Left lung (tissue), 10 donors: ENCODE data around the gene LGALS1. TPM values are rescaled to one million over a fixed set of nuclear protein-coding genes. Genes with fewer than 3 reads are reported as not detected.
A peak's percentile ranks its signal among the peaks of the same experiment; 100 is the strongest.
"Not testable (repeated sequence)": the region's sequence is repeated elsewhere in the genome, so short reads cannot be mapped to it uniquely, and the experiment has no call there.

ENCODE experiments used
- ATAC-seq: fragments of 200-7000 bp; cut with Tn5 transposase; one replicate; pipeline ENCODE4 v1.9.1; 2020; ENCODE audit warnings: moderate library complexity
- DNase-seq, 4 donors: peaks; one replicate each; pipeline ENCODE4 v3.0.0-alpha.2; 2013 to 2020
- H3K27ac ChIP-seq, 2 donors: fragments of 200-600 bp; sonication (generic) in 1 of 2; one replicate each; pipeline versions ENCODE4 v1.5.0 to v1.8.0; 2020 to 2021
- H3K27me3 ChIP-seq, 2 donors: fragments of 200-600 bp; sonication (generic) in 1 of 2; one replicate each; pipeline versions ENCODE4 v1.5.0 to v1.8.0; 2020 to 2021
- H3K36me3 ChIP-seq, 2 donors: fragments of 200-600 bp; sonication (generic) in 1 of 2; one replicate each; pipeline versions ENCODE4 v1.5.0 to v1.8.0; 2020 to 2021
- H3K4me1 ChIP-seq, 2 donors: fragments of 200-600 bp; one replicate each; pipeline ENCODE4 v1.8.0; 2021
- H3K4me3 ChIP-seq, 2 donors: fragments of 200-600 bp; sonication (generic) in 1 of 2; one replicate each; pipeline versions ENCODE4 v1.5.0 to v1.8.0; 2020 to 2021; ENCODE audit warnings: mild to moderate bottlenecking in 1 of 2
- H3K9me3 ChIP-seq, 2 donors: fragments of 200-600 bp; sonication (generic) in 1 of 2; one replicate each; pipeline versions ENCODE4 v1.5.0 to v1.8.0; 2020 to 2021
- intact Hi-C, 2 donors: fragments of 100-400 bp; cut with DNase I; formaldehyde crosslinking; loops; one replicate each; pipeline versions ENCODE4 v1.11.2 to v1.14.2; 2022
- polyA plus RNA-seq, 6 donors: library from polyadenylated mRNA; unstranded; fragments of 120-200 nt; gene quantifications; one replicate each; pipeline ENCODE4 v1.2.1, GENCODE V29; 2013; ENCODE audit not compliant: insufficient read length in 6 of 6
- total RNA-seq, 2 donors: library from RNA; stranded (reverse); fragmentation: NEBNext Ultra II Directional; extraction: Animal tissue kit (Norgen Biotek cat#: 25700); gene quantifications; one replicate each; pipeline ENCODE4 v1.2.1, GENCODE V29; 2021
- TF ChIP-seq, protein P1 (sequence below), 2 donors: fragments of 200-600 bp; sonication (generic) in 1 of 2; IDR thresholded peaks; one replicate each; pipeline versions ENCODE4 v1.5.0 to v1.8.0; 2021; ENCODE audit warnings: antibody characterized with exemption in 2 of 2
- donor health status: DM: no; HTN: yes; CAD: no.
- donor health status: DM: no; HTN: no; CAD: no.

LGALS1 gene
- total and polyA plus RNA-seq, 8 donors, result 575 to 923 (median 750) TPM

DNA sequence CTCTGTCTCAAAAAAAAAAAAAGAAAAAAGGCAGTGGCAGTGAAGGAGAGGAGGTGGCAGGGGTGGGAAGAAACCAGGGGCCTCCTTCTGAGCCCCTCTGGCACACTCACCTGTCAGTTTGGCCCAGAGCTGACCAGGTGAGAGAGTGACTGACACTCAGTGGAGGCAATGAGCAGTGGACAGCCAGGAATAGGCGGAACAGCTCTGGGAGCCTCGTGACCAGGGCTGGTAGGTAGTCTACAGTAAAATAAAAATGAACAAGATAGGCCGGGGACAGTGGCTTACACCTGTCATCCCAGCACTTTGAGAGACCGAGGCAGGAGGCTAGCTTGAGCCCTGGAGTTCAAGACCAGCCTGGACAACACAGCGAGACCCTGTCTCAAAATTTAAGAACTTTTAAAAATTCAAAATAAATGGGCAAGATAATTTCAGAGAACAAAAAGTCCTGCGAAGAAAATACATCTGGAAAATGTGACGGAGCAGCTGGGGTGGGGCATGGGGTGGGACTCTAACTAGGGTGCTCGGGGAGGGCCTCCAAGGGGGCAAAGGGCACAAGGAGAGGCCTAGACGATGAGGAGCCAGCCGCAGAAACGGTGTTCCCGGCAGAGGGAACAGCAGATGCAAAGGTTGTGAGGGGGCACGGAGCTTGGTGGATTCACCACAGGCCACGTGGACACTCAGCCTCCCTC lies 20.7 kb upstream of the LGALS1 start:
- Histone ChIP-seq H3K27me3 (no peaks in the 10 kb centered on the region), H3K9me3 (no peaks in the 10 kb centered on the region), H3K4me3 (no peak overlapping the region), H3K4me1 (peaks cover 4 to 12% of the 10 kb centered on the region in 2 donors), H3K36me3 (peaks cover 0 to 53% of the 10 kb centered on the region in 2 donors), H3K27ac (no peak overlapping the region)
- ATAC-seq (no peak), DNase-seq (no peak)
- intact Hi-C loops, result no loop called here
- TF ChIP-seq, protein P1, sequence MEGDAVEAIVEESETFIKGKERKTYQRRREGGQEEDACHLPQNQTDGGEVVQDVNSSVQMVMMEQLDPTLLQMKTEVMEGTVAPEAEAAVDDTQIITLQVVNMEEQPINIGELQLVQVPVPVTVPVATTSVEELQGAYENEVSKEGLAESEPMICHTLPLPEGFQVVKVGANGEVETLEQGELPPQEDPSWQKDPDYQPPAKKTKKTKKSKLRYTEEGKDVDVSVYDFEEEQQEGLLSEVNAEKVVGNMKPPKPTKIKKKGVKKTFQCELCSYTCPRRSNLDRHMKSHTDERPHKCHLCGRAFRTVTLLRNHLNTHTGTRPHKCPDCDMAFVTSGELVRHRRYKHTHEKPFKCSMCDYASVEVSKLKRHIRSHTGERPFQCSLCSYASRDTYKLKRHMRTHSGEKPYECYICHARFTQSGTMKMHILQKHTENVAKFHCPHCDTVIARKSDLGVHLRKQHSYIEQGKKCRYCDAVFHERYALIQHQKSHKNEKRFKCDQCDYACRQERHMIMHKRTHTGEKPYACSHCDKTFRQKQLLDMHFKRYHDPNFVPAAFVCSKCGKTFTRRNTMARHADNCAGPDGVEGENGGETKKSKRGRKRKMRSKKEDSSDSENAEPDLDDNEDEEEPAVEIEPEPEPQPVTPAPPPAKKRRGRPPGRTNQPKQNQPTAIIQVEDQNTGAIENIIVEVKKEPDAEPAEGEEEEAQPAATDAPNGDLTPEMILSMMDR (IDR thresholded peaks at IDR 0.05), result no peak

- intact Hi-C loops, result no loop called here
- no peak overlapping the region for H3K27ac ChIP-seq
- TF ChIP-seq, protein P1 (IDR thresholded peaks at IDR 0.05), result no peak
- no peak for DNase-seq
- H3K36me3 ChIP-seq, result peaks cover 0 to 48% of the 10 kb centered on the region in 2 donors
- H3K27me3 ChIP-seq, result no peaks in the 10 kb centered on the region
- H3K4me1 ChIP-seq, result peaks cover 9 to 17% of the 10 kb centered on the region in 2 donors
- H3K4me3 ChIP-seq, result no peak overlapping the region
- no peak for ATAC-seq
- no peaks in the 10 kb centered on the region for H3K9me3 ChIP-seq
Observed at GRCh38 chr22:37655252-37655563, 20.2 kb upstream of the LGALS1 start.

DNA sequence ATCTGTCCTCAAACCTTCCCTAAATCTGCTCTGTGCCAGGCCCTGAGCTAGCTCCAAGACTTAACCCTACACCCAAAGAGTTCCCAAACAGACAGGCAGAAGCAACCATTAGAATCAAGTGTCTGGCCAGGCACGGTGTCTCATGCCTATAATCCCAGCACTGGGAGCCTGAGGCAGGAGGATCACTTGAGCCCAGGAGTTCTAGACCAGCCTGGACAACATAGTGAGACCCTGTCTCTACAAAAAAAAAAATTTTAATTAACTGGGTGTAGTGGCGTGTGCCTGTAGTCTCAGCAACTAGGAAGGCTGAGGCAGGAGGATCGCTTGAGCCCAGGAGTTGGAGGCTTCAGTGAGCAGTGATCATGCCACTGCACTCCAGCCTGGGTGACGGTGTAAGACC lies 18.9 kb upstream of the LGALS1 start:
- H3K4me3 ChIP-seq, H3K27me3 ChIP-seq, intact Hi-C loops, H3K27ac ChIP-seq, ATAC-seq, DNase-seq, H3K9me3 ChIP-seq: not testable (repeated sequence)
- H3K4me1 ChIP-seq, result peaks cover 13 to 31% of the 10 kb centered on the region in 2 donors
- peaks cover 0 to 34% of the 10 kb centered on the region in 2 donors for H3K36me3 ChIP-seq

DNA sequence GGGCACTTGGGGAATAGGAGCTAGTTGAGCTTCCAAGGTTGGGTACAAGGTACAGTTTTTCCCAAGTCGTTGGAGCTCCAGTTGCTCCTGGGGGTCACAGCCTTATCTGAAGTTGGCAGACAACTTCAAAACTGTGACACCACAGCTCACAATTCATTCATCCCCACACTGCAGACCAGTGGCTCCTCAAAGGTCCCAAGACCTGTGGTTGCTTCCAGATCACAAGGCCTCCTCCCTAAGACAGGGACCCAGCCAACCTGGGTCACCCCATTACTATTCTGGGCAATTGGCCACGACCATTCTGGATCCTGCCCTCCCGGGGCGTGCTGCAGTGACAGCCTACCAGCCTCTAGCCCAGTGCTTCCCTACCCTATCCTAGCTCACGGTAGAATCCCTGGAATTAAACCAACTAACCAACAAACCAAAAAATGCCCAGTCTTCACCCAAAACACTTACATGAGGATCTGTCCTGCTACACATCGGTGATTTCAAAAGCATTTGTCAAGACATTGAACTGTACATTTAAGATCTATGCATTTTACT lies 17.8 kb upstream of the LGALS1 start:
- Histone ChIP-seq H3K4me3 (peak overlapping the region; percentile 23 to 49), H3K27ac (peak overlapping the region; percentile 61 to 81), H3K27me3 (no peaks in the 10 kb centered on the region), H3K9me3 (no peaks in the 10 kb centered on the region), H3K4me1 (peaks cover 13 to 41% of the 10 kb centered on the region in 2 donors), H3K36me3 (peaks cover 0 to 24% of the 10 kb centered on the region in 2 donors)
- TF ChIP-seq, protein P1 (IDR thresholded peaks at IDR 0.05), result no peak
- no peak for ATAC-seq
- no peak for DNase-seq
- intact Hi-C loops, result no loop called here

- Histone ChIP-seq H3K4me1 (peaks cover 13 to 41% of the 10 kb centered on the region in 2 donors), H3K4me3 (peak within 1 kb of the TSS; percentile 31 to 49), H3K27ac (peak within 1 kb of the TSS; percentile 61 to 81), H3K9me3 (no peaks in the 10 kb centered on the region), H3K36me3 (peaks cover 0 to 16% of the 10 kb centered on the region in 2 donors), H3K27me3 (no peaks in the 10 kb centered on the region)
- intact Hi-C loops, result no loop called here
- DNase-seq (peak; percentile 98 to 100 (median 99)), ATAC-seq (peak; percentile 98)
- TF ChIP-seq, protein P1 (IDR thresholded peaks at IDR 0.05), result no peak
Observed at GRCh38 chr22:37658133-37659065, 17.0 kb upstream of the LGALS1 start, which contains the start of gene PDXP. Gene PDXP, plus strand, starts transcription at chr22:37658723. Its CDS starts 60 bp downstream, at chr22:37658783.
